GM08714 (cell line): Measurements from ENCODE around the gene PDE4C.

Experiments
- H3K4me3 ChIP-seq: fragments of 200-500 bp; sonication (Bioruptor generic); 2 replicates; pipeline ENCODE4 v1.5.1; 2014; ENCODE audit warnings: mild to moderate bottlenecking, low read length, inconsistent platforms
- ZNF274 ChIP-seq: IDR thresholded peaks from 2 replicates; pipeline ENCODE4 v1.6.1; 2012; ENCODE audit warnings: mild to moderate bottlenecking, low read depth, low read length

Gene PDE4C

GRCh38 chr19:18190278-18190677 lies 36.0 kb downstream of the PDE4C start:
- H3K4me3 ChIP-seq, result no peak overlapping the region
- TF ChIP-seq ZNF274, result no peak

GRCh38 chr19:18185538-18185937 lies 40.7 kb downstream of the PDE4C start:
- H3K4me3 ChIP-seq, result no peak overlapping the region
- no peak for TF ChIP-seq ZNF274

- no peak overlapping the region for H3K4me3 ChIP-seq
- TF ChIP-seq ZNF274, result no peak
These were observed 42.7 kb downstream of the PDE4C start for GRCh38 chr19:18183529-18183928.

GRCh38 chr19:18179957-18180356 lies 46.3 kb downstream of the PDE4C start:
- H3K4me3 ChIP-seq, result no peak overlapping the region
- TF ChIP-seq ZNF274, result no peak

GRCh38 chr19:18176367-18177310 lies 49.6 kb downstream of the PDE4C start:
- no peak overlapping the region for H3K4me3 ChIP-seq
- TF ChIP-seq ZNF274, result no peak

- peak overlapping the region; percentile 68; the same call in 1 of the 2 replicates for H3K4me3 ChIP-seq
- TF ChIP-seq ZNF274, result no peak
These were observed 51.3 kb downstream of the PDE4C start for GRCh38 chr19:18174983-18175382.
